OCI-LY1 (cell line): ENCODE measurements around the gene ADRA2A.

Source experiments
- EZH2 ChIP-seq: fragments of 200-600 bp; sonication (generic), shearing (Covaris generic); IDR thresholded peaks from 2 replicates; pipeline ENCODE4 v1.8.0; 2017; ENCODE audit warnings: borderline replicate concordance, mixed run types, mild to moderate bottlenecking, antibody characterized with exemption, low read length, moderate library complexity, mixed read lengths
- TF ChIP-seq, protein P1 (sequence below): fragments of 200-600 bp; sonication (generic), shearing (Covaris generic); IDR thresholded peaks from 2 replicates; pipeline ENCODE4 v1.5.1; 2017; ENCODE audit warnings: mild to moderate bottlenecking, antibody characterized with exemption, low read length, moderate library complexity, mixed read lengths

DNA sequence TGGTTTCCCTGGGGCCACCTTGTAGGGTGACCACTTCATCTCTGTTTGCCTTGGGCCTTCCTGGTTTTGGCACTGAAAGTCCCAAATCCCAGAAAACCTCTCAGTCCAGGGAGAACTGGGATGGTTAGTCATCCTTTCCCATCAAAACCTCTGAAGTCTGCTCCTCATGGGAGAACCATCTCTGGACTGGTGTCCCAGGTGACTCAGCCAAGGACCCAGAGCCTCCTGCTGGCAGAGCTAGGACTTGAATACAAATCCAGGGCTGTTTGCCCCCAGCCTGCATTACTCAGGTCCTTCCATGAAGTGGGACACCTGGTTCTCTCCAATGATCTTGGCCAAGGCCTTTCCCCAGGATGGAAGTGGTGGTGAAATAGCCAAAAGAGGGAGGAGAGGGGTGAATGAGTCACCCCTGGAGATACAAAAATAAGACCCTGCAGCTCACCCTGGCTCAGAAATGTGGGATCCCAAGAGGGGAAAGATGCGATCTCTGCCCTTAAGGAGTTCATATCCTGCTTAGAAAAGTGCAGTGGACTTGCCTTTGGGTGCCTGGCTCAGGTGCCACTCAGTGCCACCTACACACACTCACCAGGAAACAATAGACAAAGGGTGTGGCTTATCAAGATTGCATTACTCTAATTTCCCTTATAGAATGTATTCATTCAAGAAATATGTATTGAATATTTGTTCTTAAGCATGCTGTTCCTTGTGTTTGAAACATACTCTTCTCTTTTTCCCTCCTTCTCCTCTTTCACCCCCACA, 22.0 kb downstream of the ADRA2A start:
- TF ChIP-seq, protein P1, sequence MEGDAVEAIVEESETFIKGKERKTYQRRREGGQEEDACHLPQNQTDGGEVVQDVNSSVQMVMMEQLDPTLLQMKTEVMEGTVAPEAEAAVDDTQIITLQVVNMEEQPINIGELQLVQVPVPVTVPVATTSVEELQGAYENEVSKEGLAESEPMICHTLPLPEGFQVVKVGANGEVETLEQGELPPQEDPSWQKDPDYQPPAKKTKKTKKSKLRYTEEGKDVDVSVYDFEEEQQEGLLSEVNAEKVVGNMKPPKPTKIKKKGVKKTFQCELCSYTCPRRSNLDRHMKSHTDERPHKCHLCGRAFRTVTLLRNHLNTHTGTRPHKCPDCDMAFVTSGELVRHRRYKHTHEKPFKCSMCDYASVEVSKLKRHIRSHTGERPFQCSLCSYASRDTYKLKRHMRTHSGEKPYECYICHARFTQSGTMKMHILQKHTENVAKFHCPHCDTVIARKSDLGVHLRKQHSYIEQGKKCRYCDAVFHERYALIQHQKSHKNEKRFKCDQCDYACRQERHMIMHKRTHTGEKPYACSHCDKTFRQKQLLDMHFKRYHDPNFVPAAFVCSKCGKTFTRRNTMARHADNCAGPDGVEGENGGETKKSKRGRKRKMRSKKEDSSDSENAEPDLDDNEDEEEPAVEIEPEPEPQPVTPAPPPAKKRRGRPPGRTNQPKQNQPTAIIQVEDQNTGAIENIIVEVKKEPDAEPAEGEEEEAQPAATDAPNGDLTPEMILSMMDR, result no peak
- no peak for TF ChIP-seq EZH2
